GM21423 (cell line): ENCODE measurements around the gene ATP11C.
"Not testable (repeated sequence)": the region's sequence is repeated elsewhere in the genome, so short reads cannot be mapped to it uniquely, and the experiment has no call there.

Experiments used
- ATAC-seq: cut with Tn5 transposase; IDR thresholded peaks from one replicate; pipeline ENCODE4 v1.9.1; 2021; ENCODE audit warnings: mild to moderate bottlenecking, moderate library complexity; ENCODE audit not compliant: unreplicated experiment

The ATP11C gene

GRCh38 chrX:139932901-139933796 is at the start of gene ATP11C:
Gene ATP11C, minus strand, starts transcription at chrX:139933053. Its CDS starts 1,011 bp downstream, at chrX:139932042.
- peak; percentile 74 for ATAC-seq

- ATAC-seq, result no peak
Measured at GRCh38 chrX:139974471-139974870, 41.6 kb upstream of the ATP11C start.

GRCh38 chrX:139972629-139973624 is 40.1 kb upstream of the ATP11C start:
- no peak for ATAC-seq

- no peak for ATAC-seq
Measured at GRCh38 chrX:139972113-139972512, 39.3 kb upstream of the ATP11C start.

- no peak for ATAC-seq
Measured at GRCh38 chrX:139971394-139971749, 38.5 kb upstream of the ATP11C start.

- ATAC-seq, result no peak
Measured at GRCh38 chrX:139969286-139969685, 36.4 kb upstream of the ATP11C start.

GRCh38 chrX:139967750-139968149 is 34.9 kb upstream of the ATP11C start:
- ATAC-seq, result no peak

GRCh38 chrX:139967300-139967699 is 34.4 kb upstream of the ATP11C start:
- ATAC-seq, result no peak

GRCh38 chrX:139966159-139966558 is 33.3 kb upstream of the ATP11C start:
- not testable (repeated sequence) for ATAC-seq

GRCh38 chrX:139965421-139965820 is 32.6 kb upstream of the ATP11C start, which contains the start of gene CXorf66:
Gene CXorf66, minus strand, starts transcription at chrX:139965521. Its CDS starts 25 bp downstream, at chrX:139965496.
- ATAC-seq, result no peak

- not testable (repeated sequence) for ATAC-seq
Measured at GRCh38 chrX:139961091-139961490, 28.2 kb upstream of the ATP11C start.

GRCh38 chrX:139949703-139950102 is 16.9 kb upstream of the ATP11C start:
- ATAC-seq, result no peak

- no peak for ATAC-seq
Measured at GRCh38 chrX:139945075-139945474, 12.2 kb upstream of the ATP11C start.

- ATAC-seq, result no peak
Measured at GRCh38 chrX:139936259-139936658, 3.4 kb upstream of the ATP11C start.

- no peak for ATAC-seq
Measured at GRCh38 chrX:139933904-139934303, 1.1 kb upstream of the ATP11C start.

GRCh38 chrX:139932073-139932900 is 566 bp downstream of the ATP11C start:
- peak; percentile 32 for ATAC-seq

GRCh38 chrX:139931646-139932072 is 1.2 kb downstream of the ATP11C start:
- no peak for ATAC-seq

- no peak for ATAC-seq
Measured at GRCh38 chrX:139930916-139931645, 1.8 kb downstream of the ATP11C start.

- no peak for ATAC-seq
Measured at GRCh38 chrX:139930401-139930800, 2.5 kb downstream of the ATP11C start.

GRCh38 chrX:139929876-139930275 is 3.0 kb downstream of the ATP11C start:
- ATAC-seq, result no peak
